Fibroblast of lung (primary cell): Measurements from ENCODE around the gene HMCN2. TPM values are rescaled to one million over a fixed set of nuclear protein-coding genes. Genes with fewer than 3 reads are reported as not detected.

Experiments used
- DNase-seq, 2 donors: peaks; one replicate each; pipeline versions ENCODE4 v3.0.0 to v3.0.0-alpha.2; 2010; ENCODE audit warnings: low read depth in 2 of 2
- H2AFZ ChIP-seq: 2 replicates; pipeline ENCODE4 v1.5.1; 2012; ENCODE audit warnings: low read length, control low read depth, inconsistent platforms
- H3K27ac ChIP-seq: 2 replicates; pipeline ENCODE4 v1.5.1; 2011; ENCODE audit warnings: low read length, control low read depth; ENCODE audit not compliant: insufficient read depth
- H3K27me3 ChIP-seq: 2 replicates; pipeline ENCODE4 v1.5.1; 2011; ENCODE audit warnings: mild to moderate bottlenecking, low read length; ENCODE audit not compliant: control insufficient read depth, insufficient read depth
- H3K36me3 ChIP-seq: 2 replicates; pipeline ENCODE4 v1.5.1; 2011; ENCODE audit warnings: low read length; ENCODE audit not compliant: control insufficient read depth, insufficient read depth
- H3K4me1 ChIP-seq: 2 replicates; pipeline ENCODE4 v1.5.1; 2011; ENCODE audit warnings: low read length; ENCODE audit not compliant: control insufficient read depth, insufficient read depth; ENCODE audit errors: extremely low read depth
- H3K4me2 ChIP-seq: 2 replicates; pipeline ENCODE4 v1.5.1; 2011; ENCODE audit warnings: low read length, control low read depth; ENCODE audit not compliant: insufficient read depth; ENCODE audit errors: extremely low read depth
- H3K4me3 ChIP-seq, 4 experiments: fragments of 200-600 bp in 1 of 4; sonication (generic) in 1 of 4; replicated peaks in 1 of 4; 2 replicates each; pipeline ENCODE4 v1.5.1; 2011 to 2016; ENCODE audit warnings: low read length in 4 of 4, low read depth in 3 of 4, mild to moderate bottlenecking in 3 of 4, control low read depth in 2 of 4, inconsistent platforms in 1 of 4, mixed read lengths in 1 of 4; ENCODE audit not compliant: insufficient read depth in 1 of 4; ENCODE audit errors: control extremely low read depth in 1 of 4
- H3K79me2 ChIP-seq: 2 replicates; pipeline ENCODE4 v1.5.1; 2012; ENCODE audit warnings: mild to moderate bottlenecking, low read length, inconsistent platforms; ENCODE audit not compliant: control insufficient read depth, insufficient read depth
- H3K9ac ChIP-seq: 2 replicates; pipeline ENCODE4 v1.5.1; 2011; ENCODE audit warnings: mild to moderate bottlenecking, low read length, control low read depth; ENCODE audit not compliant: insufficient read depth
- H3K9me3 ChIP-seq: 2 replicates; pipeline ENCODE4 v1.5.1; 2012; ENCODE audit warnings: low read depth, low read length; ENCODE audit not compliant: control insufficient read depth, insufficient read depth
- H4K20me1 ChIP-seq: 2 replicates; pipeline ENCODE4 v1.5.1; 2011; ENCODE audit warnings: low read length; ENCODE audit not compliant: control insufficient read depth, insufficient read depth; ENCODE audit errors: extremely low read depth
- CTCF ChIP-seq, 2 donors: IDR thresholded peaks in 1 of 2; conservative IDR thresholded peaks in 1 of 2; 1 replicate in 1 of 2; 2 replicates in 1 of 2; pipeline ENCODE4 v1.5.1; 2011 to 2012; ENCODE audit warnings: low read length in 2 of 2, control low read depth in 1 of 2, inconsistent platforms in 1 of 2, low read depth in 1 of 2, mild to moderate bottlenecking in 1 of 2
- EZH2 ChIP-seq: IDR thresholded peaks from 2 replicates; pipeline ENCODE4 v1.5.1; 2012; ENCODE audit warnings: low read length, control low read depth, mild to moderate bottlenecking; ENCODE audit errors: missing control alignments
- polyA plus RNA-seq, 2 donors: library from polyadenylated mRNA; depleted of rRNA in 1 of 2; stranded (reverse) in 1 of 2; unstranded in 1 of 2; fragments of >200 nt; gene quantifications; 2 replicates each; pipeline ENCODE4 v1.2.1, GENCODE V29; 2011 to 2012; ENCODE audit warnings: missing spikeins in 1 of 2
- total RNA-seq: library from RNA; depleted of rRNA; stranded (reverse); fragments of >200 nt; gene quantifications from 2 replicates; pipeline ENCODE4 v1.2.1, GENCODE V29; 2014

Gene HMCN2
- total and polyA plus RNA-seq, 2 donors (not counting 1 experiment from before 2014, with no cell fraction given): under 0.01 TPM; not detected in 1

- no peak for DNase-seq
- Histone ChIP-seq H2AFZ (no peak overlapping the region), H3K36me3 (no peaks in the 10 kb centered on the region), H3K27me3 (peaks cover 19% of the 10 kb centered on the region), H3K4me1 (no peaks in the 10 kb centered on the region), H3K4me2 (no peak overlapping the region), H3K9ac (no peak overlapping the region), H3K4me3 (no peak overlapping the region), H3K9me3 (no peaks in the 10 kb centered on the region), H4K20me1 (no peaks in the 10 kb centered on the region), H3K79me2 (no peaks in the 10 kb centered on the region), H3K27ac (no peak overlapping the region)
- TF ChIP-seq CTCF (conservative IDR thresholded peaks at IDR 0.05 in 1 of 2, IDR thresholded peaks at IDR 0.05 in 1 of 2; ENCODE audit: low read depth in 1 of 2, low read length in 2 of 2): no peak
- TF ChIP-seq EZH2: no peak
Observed at GRCh38 chr9:130271473-130271872, 5.9 kb downstream of the HMCN2 start.

DNA sequence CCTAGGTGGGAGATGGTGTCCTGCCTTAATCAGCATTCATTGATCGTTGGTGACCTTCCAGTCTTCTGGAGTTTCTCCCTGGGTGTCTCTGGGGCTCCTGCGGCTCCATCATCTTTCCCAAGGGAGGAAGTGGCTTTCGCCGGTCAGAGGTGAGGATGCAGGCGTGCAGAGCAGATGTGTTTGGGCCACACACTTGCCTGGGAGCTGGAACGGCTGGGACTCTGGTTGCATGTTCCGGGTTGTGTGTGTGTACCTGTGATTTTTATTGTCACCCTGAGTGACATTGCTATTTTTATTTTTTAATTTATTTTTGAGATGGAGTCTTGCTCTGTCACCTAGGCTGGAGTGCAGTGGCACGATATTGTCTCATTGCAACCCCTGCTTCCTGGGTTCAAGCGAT is 9.6 kb downstream of the HMCN2 start:
- H3K4me3 ChIP-seq: no peak overlapping the region

GRCh38 chr9:130276121-130276520 is 10.6 kb downstream of the HMCN2 start:
- Histone ChIP-seq H3K36me3 (no peaks in the 10 kb centered on the region), H2AFZ (no peak overlapping the region), H3K4me3 (no peak overlapping the region), H3K27ac (no peak overlapping the region), H4K20me1 (no peaks in the 10 kb centered on the region), H3K4me1 (no peaks in the 10 kb centered on the region), H3K27me3 (peaks cover under 1% of the 10 kb centered on the region), H3K79me2 (no peaks in the 10 kb centered on the region), H3K4me2 (no peak overlapping the region), H3K9ac (no peak overlapping the region), H3K9me3 (no peaks in the 10 kb centered on the region)
- DNase-seq: peak; percentile 59 to 87
- TF ChIP-seq EZH2 (no peak), CTCF (conservative IDR thresholded peaks at IDR 0.05 in 1 of 2, IDR thresholded peaks at IDR 0.05 in 1 of 2; ENCODE audit: low read depth in 1 of 2, low read length in 2 of 2) (no peak)

More for the DNA sequence above, 9.6 kb downstream of the HMCN2 start:
- Histone ChIP-seq H3K79me2 (no peaks in the 10 kb centered on the region), H3K27ac (no peak overlapping the region), H3K36me3 (no peaks in the 10 kb centered on the region), H3K4me2 (no peak overlapping the region), H3K9me3 (no peaks in the 10 kb centered on the region), H2AFZ (no peak overlapping the region), H3K27me3 (peaks cover 4% of the 10 kb centered on the region), H4K20me1 (no peaks in the 10 kb centered on the region), H3K9ac (no peak overlapping the region), H3K4me1 (no peaks in the 10 kb centered on the region)
- no peak for DNase-seq
- no peak for TF ChIP-seq CTCF (conservative IDR thresholded peaks at IDR 0.05 in 1 of 2, IDR thresholded peaks at IDR 0.05 in 1 of 2; ENCODE audit: low read depth in 1 of 2, low read length in 2 of 2)
- no peak for TF ChIP-seq EZH2
